ENCODE measurements around the gene PCLO. TPM values are rescaled to one million over a fixed set of nuclear protein-coding genes. Genes with fewer than 3 reads are reported as not detected.

Gene PCLO
- total RNA-seq, 2 donors from 2014 or later: 3.2 to 4.2 TPM

- no peak for DNase-seq
- H3K9me3 Mint-ChIP-seq: no peaks in the 10 kb centered on the region
These were observed 102.5 kb downstream of the PCLO start for GRCh38 chr7:83060218-83060617.

GRCh38 chr7:83058667-83059066, 104.0 kb downstream of the PCLO start:
- no peak for DNase-seq
- Histone ChIP-seq H3K9me3 (ENCODE audit: control insufficient read depth, low read length) (no peaks in the 10 kb centered on the region), H3K4me1 (ENCODE audit: control insufficient read depth, insufficient read depth, low read length) (no peaks in the 10 kb centered on the region), H3K4me3 (ENCODE audit: low read length) (no peak overlapping the region), H3K9ac (ENCODE audit: extremely low read depth, low read length, poor library complexity, severe bottlenecking) (no peak overlapping the region), H3K27ac (ENCODE audit: low read depth, low read length) (no peak overlapping the region), H3K27me3 (ENCODE audit: control insufficient read depth, insufficient read depth, low read length, poor library complexity, severe bottlenecking) (no peaks in the 10 kb centered on the region), H3K36me3 (ENCODE audit: control insufficient read depth, insufficient read depth, low read length) (no peaks in the 10 kb centered on the region)
- Mint-ChIP-seq H3K36me3 (ENCODE audit: low read depth) (no peaks in the 10 kb centered on the region), H3K4me3 (no peak overlapping the region), H3K9me3 (no peaks in the 10 kb centered on the region), H3K27ac (no peak overlapping the region), H3K4me1 (no peaks in the 10 kb centered on the region), H3K27me3 (ENCODE audit: insufficient read depth) (no peaks in the 10 kb centered on the region)
- TF ChIP-seq CTCF (conservative IDR thresholded peaks at IDR 0.05): no peak
- 95% methylated on average over 5 of the region's 5 CpGs; no CpG with 5 or more reads in 1 of the 2 experiments for WGBS, 2 experiments (ENCODE audit: insufficient coverage in 1 of 2, insufficient read length in 1 of 2)

More at GRCh38 chr7:83060218-83060617, 102.5 kb downstream of the PCLO start:
- no peak overlapping the region for H3K27ac Mint-ChIP-seq
- Histone ChIP-seq H3K36me3 (ENCODE audit: control insufficient read depth, insufficient read depth, low read length) (no peaks in the 10 kb centered on the region), H3K27ac (ENCODE audit: low read depth, low read length) (no peak overlapping the region), H3K9ac (ENCODE audit: extremely low read depth, low read length, poor library complexity, severe bottlenecking) (no peak overlapping the region), H3K4me1 (ENCODE audit: control insufficient read depth, insufficient read depth, low read length) (no peaks in the 10 kb centered on the region), H3K9me3 (ENCODE audit: control insufficient read depth, low read length) (no peaks in the 10 kb centered on the region), H3K4me3 (ENCODE audit: low read length) (no peak overlapping the region), H3K27me3 (ENCODE audit: control insufficient read depth, insufficient read depth, low read length, poor library complexity, severe bottlenecking) (no peaks in the 10 kb centered on the region)
- H3K27me3 Mint-ChIP-seq (ENCODE audit: insufficient read depth): no peaks in the 10 kb centered on the region
- H3K4me3 Mint-ChIP-seq: no peak overlapping the region
- H3K4me1 Mint-ChIP-seq: no peaks in the 10 kb centered on the region
- no peaks in the 10 kb centered on the region for H3K36me3 Mint-ChIP-seq (ENCODE audit: low read depth)
- no peak for TF ChIP-seq CTCF (conservative IDR thresholded peaks at IDR 0.05)

- 94 to 100% methylated on average over 1 to 2 of the region's 2 CpGs for WGBS, 2 experiments (ENCODE audit: insufficient coverage in 1 of 2, insufficient read length in 1 of 2)
- H3K27me3 ChIP-seq (ENCODE audit: control insufficient read depth, insufficient read depth, low read length, poor library complexity, severe bottlenecking): no peaks in the 10 kb centered on the region
- H3K4me3 Mint-ChIP-seq: no peak overlapping the region
- H3K27ac ChIP-seq (ENCODE audit: low read depth, low read length): no peak overlapping the region
- DNase-seq: no peak
- H3K36me3 ChIP-seq (ENCODE audit: control insufficient read depth, insufficient read depth, low read length): no peaks in the 10 kb centered on the region
- no peak overlapping the region for H3K4me3 ChIP-seq (ENCODE audit: low read length)
- H3K9ac ChIP-seq (ENCODE audit: extremely low read depth, low read length, poor library complexity, severe bottlenecking): no peak overlapping the region
- TF ChIP-seq CTCF (conservative IDR thresholded peaks at IDR 0.05): no peak
- no peaks in the 10 kb centered on the region for H3K9me3 Mint-ChIP-seq
- H3K27me3 Mint-ChIP-seq (ENCODE audit: insufficient read depth): no peaks in the 10 kb centered on the region
- H3K9me3 ChIP-seq (ENCODE audit: control insufficient read depth, low read length): no peaks in the 10 kb centered on the region
- no peaks in the 10 kb centered on the region for H3K4me1 Mint-ChIP-seq
- no peaks in the 10 kb centered on the region for H3K36me3 Mint-ChIP-seq (ENCODE audit: low read depth)
- H3K27ac Mint-ChIP-seq: no peak overlapping the region
- H3K4me1 ChIP-seq (ENCODE audit: control insufficient read depth, insufficient read depth, low read length): no peaks in the 10 kb centered on the region
These were observed 107.5 kb downstream of the PCLO start for GRCh38 chr7:83055197-83055596.
